ENCODE results near the gene TNFSF4. TPM values are rescaled to one million over a fixed set of nuclear protein-coding genes. Genes with fewer than 3 reads are reported as not detected.

The TNFSF4 gene
- total and polyA plus RNA-seq, 2 of the 13 experiments (the other 11 are each of a cell fraction or from before 2014, with no cell fraction given): 2.4 to 7.9 TPM

DNA sequence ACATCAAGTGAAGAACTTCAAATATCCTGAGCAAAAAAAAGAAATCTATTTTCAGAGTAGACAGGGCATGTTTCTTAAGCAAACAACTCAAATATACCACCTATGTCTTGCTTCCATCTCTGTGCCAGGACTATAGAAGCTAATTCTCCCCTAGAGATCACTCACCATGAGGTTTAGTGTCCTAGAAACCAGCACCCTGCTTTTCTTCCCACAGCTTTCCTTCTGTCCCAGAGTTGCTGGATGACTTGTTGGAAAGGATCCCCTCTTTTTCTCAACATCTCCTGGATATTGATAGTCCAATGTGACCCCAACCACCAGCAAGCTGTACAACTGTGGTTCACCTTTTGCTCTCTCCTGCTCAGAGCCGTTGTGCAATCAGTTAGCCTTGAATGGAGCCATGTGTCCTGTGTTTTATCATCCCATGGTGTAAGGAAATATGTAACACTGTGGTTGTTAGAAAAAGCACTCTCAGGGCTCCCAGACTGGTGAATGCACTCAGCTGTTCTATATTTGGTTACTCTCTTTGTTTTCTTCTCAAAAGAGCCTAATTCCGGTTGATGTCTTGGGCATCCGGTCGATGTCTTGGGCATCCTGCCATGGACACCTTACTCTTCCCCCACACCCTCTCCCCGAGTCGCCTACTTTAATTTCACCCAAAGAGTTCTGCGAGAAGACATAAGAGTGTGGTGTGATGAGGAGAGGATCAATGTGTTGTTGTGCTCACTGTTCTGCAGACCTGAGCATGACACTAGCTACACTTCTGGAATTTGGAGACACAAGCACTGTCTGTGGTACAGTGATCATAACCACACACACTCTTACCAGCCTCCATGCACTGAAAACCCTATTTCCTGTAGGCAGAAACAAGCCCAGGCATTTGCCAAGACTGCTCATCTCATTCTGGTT, 1.7 kb downstream of the TNFSF4 start (continued):
- TF ChIP-seq, protein P1, sequence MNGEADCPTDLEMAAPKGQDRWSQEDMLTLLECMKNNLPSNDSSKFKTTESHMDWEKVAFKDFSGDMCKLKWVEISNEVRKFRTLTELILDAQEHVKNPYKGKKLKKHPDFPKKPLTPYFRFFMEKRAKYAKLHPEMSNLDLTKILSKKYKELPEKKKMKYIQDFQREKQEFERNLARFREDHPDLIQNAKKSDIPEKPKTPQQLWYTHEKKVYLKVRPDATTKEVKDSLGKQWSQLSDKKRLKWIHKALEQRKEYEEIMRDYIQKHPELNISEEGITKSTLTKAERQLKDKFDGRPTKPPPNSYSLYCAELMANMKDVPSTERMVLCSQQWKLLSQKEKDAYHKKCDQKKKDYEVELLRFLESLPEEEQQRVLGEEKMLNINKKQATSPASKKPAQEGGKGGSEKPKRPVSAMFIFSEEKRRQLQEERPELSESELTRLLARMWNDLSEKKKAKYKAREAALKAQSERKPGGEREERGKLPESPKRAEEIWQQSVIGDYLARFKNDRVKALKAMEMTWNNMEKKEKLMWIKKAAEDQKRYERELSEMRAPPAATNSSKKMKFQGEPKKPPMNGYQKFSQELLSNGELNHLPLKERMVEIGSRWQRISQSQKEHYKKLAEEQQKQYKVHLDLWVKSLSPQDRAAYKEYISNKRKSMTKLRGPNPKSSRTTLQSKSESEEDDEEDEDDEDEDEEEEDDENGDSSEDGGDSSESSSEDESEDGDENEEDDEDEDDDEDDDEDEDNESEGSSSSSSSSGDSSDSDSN (CRISPR knock-in tag; IDR thresholded peaks at IDR 0.05): 0 out of 2 replicates have a peak, but pooled peaks have one; percentile 38
- 0 out of 2 replicates have a peak, but pooled peaks have one; percentile 25 for TF ChIP-seq KDM3A (CRISPR knock-in tag; IDR thresholded peaks at IDR 0.05; ENCODE audit: low read depth)
- TF ChIP-seq, protein P2, sequence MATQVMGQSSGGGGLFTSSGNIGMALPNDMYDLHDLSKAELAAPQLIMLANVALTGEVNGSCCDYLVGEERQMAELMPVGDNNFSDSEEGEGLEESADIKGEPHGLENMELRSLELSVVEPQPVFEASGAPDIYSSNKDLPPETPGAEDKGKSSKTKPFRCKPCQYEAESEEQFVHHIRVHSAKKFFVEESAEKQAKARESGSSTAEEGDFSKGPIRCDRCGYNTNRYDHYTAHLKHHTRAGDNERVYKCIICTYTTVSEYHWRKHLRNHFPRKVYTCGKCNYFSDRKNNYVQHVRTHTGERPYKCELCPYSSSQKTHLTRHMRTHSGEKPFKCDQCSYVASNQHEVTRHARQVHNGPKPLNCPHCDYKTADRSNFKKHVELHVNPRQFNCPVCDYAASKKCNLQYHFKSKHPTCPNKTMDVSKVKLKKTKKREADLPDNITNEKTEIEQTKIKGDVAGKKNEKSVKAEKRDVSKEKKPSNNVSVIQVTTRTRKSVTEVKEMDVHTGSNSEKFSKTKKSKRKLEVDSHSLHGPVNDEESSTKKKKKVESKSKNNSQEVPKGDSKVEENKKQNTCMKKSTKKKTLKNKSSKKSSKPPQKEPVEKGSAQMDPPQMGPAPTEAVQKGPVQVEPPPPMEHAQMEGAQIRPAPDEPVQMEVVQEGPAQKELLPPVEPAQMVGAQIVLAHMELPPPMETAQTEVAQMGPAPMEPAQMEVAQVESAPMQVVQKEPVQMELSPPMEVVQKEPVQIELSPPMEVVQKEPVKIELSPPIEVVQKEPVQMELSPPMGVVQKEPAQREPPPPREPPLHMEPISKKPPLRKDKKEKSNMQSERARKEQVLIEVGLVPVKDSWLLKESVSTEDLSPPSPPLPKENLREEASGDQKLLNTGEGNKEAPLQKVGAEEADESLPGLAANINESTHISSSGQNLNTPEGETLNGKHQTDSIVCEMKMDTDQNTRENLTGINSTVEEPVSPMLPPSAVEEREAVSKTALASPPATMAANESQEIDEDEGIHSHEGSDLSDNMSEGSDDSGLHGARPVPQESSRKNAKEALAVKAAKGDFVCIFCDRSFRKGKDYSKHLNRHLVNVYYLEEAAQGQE (IDR thresholded peaks at IDR 0.05; ENCODE audit: borderline replicate concordance in 1 of 2, low read depth in 1 of 2, low read length in 2 of 2): no peak; a peak in 1 of 4 replicates
- no peak for TF ChIP-seq CBX1 (IDR thresholded peaks at IDR 0.05; ENCODE audit: low read depth)
- TF ChIP-seq SRSF1 (optimal IDR thresholded peaks at IDR 0.05; ENCODE audit: low read depth, low read length): no peak
- no peak for TF ChIP-seq ZNF251 (CRISPR knock-in tag; IDR thresholded peaks at IDR 0.05)
- peak; percentile 76 for TF ChIP-seq SOX5 (CRISPR knock-in tag; IDR thresholded peaks at IDR 0.05; ENCODE audit: borderline replicate concordance)
- TF ChIP-seq, protein P3, sequence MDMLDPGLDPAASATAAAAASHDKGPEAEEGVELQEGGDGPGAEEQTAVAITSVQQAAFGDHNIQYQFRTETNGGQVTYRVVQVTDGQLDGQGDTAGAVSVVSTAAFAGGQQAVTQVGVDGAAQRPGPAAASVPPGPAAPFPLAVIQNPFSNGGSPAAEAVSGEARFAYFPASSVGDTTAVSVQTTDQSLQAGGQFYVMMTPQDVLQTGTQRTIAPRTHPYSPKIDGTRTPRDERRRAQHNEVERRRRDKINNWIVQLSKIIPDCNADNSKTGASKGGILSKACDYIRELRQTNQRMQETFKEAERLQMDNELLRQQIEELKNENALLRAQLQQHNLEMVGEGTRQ (IDR thresholded peaks at IDR 0.05; ENCODE audit: low read depth, low read length): no peak
- TF ChIP-seq, protein P3 (CRISPR knock-in tag; IDR thresholded peaks at IDR 0.05; ENCODE audit: borderline replicate concordance): no peak
- no peak for TF ChIP-seq ARNTL (CRISPR knock-in tag; IDR thresholded peaks at IDR 0.05)
- TF ChIP-seq ZNF232 (CRISPR knock-in tag; IDR thresholded peaks at IDR 0.05; ENCODE audit: borderline replicate concordance): no peak
- no peak for TF ChIP-seq ELF1 (CRISPR knock-in tag; IDR thresholded peaks at IDR 0.05)
- TF ChIP-seq, protein P4, sequence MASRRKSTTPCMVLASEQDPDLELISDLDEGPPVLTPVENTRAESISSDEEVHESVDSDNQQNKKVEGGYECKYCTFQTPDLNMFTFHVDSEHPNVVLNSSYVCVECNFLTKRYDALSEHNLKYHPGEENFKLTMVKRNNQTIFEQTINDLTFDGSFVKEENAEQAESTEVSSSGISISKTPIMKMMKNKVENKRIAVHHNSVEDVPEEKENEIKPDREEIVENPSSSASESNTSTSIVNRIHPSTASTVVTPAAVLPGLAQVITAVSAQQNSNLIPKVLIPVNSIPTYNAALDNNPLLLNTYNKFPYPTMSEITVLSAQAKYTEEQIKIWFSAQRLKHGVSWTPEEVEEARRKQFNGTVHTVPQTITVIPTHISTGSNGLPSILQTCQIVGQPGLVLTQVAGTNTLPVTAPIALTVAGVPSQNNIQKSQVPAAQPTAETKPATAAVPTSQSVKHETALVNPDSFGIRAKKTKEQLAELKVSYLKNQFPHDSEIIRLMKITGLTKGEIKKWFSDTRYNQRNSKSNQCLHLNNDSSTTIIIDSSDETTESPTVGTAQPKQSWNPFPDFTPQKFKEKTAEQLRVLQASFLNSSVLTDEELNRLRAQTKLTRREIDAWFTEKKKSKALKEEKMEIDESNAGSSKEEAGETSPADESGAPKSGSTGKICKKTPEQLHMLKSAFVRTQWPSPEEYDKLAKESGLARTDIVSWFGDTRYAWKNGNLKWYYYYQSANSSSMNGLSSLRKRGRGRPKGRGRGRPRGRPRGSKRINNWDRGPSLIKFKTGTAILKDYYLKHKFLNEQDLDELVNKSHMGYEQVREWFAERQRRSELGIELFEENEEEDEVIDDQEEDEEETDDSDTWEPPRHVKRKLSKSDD (CRISPR knock-in tag; IDR thresholded peaks at IDR 0.05; ENCODE audit: low read depth): 0 out of 2 replicates have a peak, but pooled peaks have one; percentile 31
- TF ChIP-seq FOXA3 (CRISPR knock-in tag; IDR thresholded peaks at IDR 0.05): peak; percentile 79
- peak; percentile 86 for TF ChIP-seq TBX2 (CRISPR knock-in tag; IDR thresholded peaks at IDR 0.05; ENCODE audit: borderline replicate concordance)
- TF ChIP-seq CHD4 (IDR thresholded peaks at IDR 0.05; ENCODE audit: borderline replicate concordance, low read length): peak; percentile 71; the same call in 1 of the 2 replicates
- TF ChIP-seq, protein P5, sequence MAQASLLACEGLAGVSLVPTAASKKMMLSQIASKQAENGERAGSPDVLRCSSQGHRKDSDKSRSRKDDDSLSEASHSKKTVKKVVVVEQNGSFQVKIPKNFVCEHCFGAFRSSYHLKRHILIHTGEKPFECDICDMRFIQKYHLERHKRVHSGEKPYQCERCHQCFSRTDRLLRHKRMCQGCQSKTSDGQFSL (CRISPR knock-in tag; IDR thresholded peaks at IDR 0.05): no peak

All from HepG2 (cell line).